ENCODE data around the gene SUN3. TPM values are rescaled to one million over a fixed set of nuclear protein-coding genes. Genes with fewer than 3 reads are reported as not detected.

SUN3 gene
- total RNA-seq (not detected), polyA plus RNA-seq (not detected)

- WGBS = 92% methylated on average over 6 of the region's 6 CpGs
- Histone ChIP-seq H3K4me3 (ENCODE audit: low read depth, low read length) (no peak within 1 kb of the TSS), H3K27ac (ENCODE audit: low read depth) (peak within 1 kb of the TSS; percentile 2), H3K36me3 (ENCODE audit: insufficient read depth) (no peaks in the 10 kb centered on the region), H3K4me1 (ENCODE audit: insufficient read depth) (no peaks in the 10 kb centered on the region)
- DNase-seq (ENCODE audit: extremely low spot score) = no peak
Observed at GRCh38 chr7:48028938-48029337, at the start of gene SUN3. TSS of gene SUN3 (minus strand) at chr7:48029107. CDS start at chr7:48028938, 169 bp downstream.

- DNase-seq (ENCODE audit: extremely low spot score) = no peak
- H3K4me1 ChIP-seq (ENCODE audit: insufficient read depth) = no peaks in the 10 kb centered on the region
- H3K27ac ChIP-seq (ENCODE audit: low read depth) = no peak overlapping the region
- no peaks in the 10 kb centered on the region for H3K36me3 ChIP-seq (ENCODE audit: insufficient read depth)
- no peak overlapping the region for H3K4me3 ChIP-seq (ENCODE audit: low read depth, low read length)
- WGBS = 81% methylated on average over 2 of the region's 2 CpGs
Observed at GRCh38 chr7:48078470-48078869, 49.6 kb upstream of the SUN3 start.

GRCh38 chr7:48077423-48077822 lies 48.5 kb upstream of the SUN3 start:
- Histone ChIP-seq H3K36me3 (ENCODE audit: insufficient read depth) (no peaks in the 10 kb centered on the region), H3K4me3 (ENCODE audit: low read depth, low read length) (no peak overlapping the region), H3K4me1 (ENCODE audit: insufficient read depth) (no peaks in the 10 kb centered on the region), H3K27ac (ENCODE audit: low read depth) (no peak overlapping the region)
- no peak for DNase-seq (ENCODE audit: extremely low spot score)
- 70% methylated on average over 1 of the region's 1 CpG for WGBS

- no peaks in the 10 kb centered on the region for H3K36me3 ChIP-seq (ENCODE audit: insufficient read depth)
- no peak for DNase-seq (ENCODE audit: extremely low spot score)
Observed at GRCh38 chr7:48074204-48074654, 45.3 kb upstream of the SUN3 start.

GRCh38 chr7:48067475-48067874 lies 38.6 kb upstream of the SUN3 start:
- H3K4me1 ChIP-seq (ENCODE audit: insufficient read depth) = no peaks in the 10 kb centered on the region
- 91% methylated on average over 2 of the region's 2 CpGs for WGBS

More at GRCh38 chr7:48074204-48074654, 45.3 kb upstream of the SUN3 start:
- H3K4me1 ChIP-seq (ENCODE audit: insufficient read depth) = no peaks in the 10 kb centered on the region
- no peak overlapping the region for H3K4me3 ChIP-seq (ENCODE audit: low read depth, low read length)
- H3K27ac ChIP-seq (ENCODE audit: low read depth) = no peak overlapping the region

GRCh38 chr7:48063985-48064384 lies 35.1 kb upstream of the SUN3 start:
- WGBS = 84% methylated on average over 1 of the region's 1 CpG
- H3K4me3 ChIP-seq (ENCODE audit: low read depth, low read length) = no peak overlapping the region
- H3K4me1 ChIP-seq (ENCODE audit: insufficient read depth) = no peaks in the 10 kb centered on the region
- no peaks in the 10 kb centered on the region for H3K36me3 ChIP-seq (ENCODE audit: insufficient read depth)
- H3K27ac ChIP-seq (ENCODE audit: low read depth) = no peak overlapping the region
- no peak for DNase-seq (ENCODE audit: extremely low spot score)

More at GRCh38 chr7:48067475-48067874, 38.6 kb upstream of the SUN3 start:
- H3K36me3 ChIP-seq (ENCODE audit: insufficient read depth) = no peaks in the 10 kb centered on the region
- no peak overlapping the region for H3K27ac ChIP-seq (ENCODE audit: low read depth)
- no peak overlapping the region for H3K4me3 ChIP-seq (ENCODE audit: low read depth, low read length)
- no peak for DNase-seq (ENCODE audit: extremely low spot score)

- 77% methylated on average over 5 of the region's 5 CpGs for WGBS
- Histone ChIP-seq H3K4me3 (ENCODE audit: low read depth, low read length) (no peak overlapping the region), H3K27ac (ENCODE audit: low read depth) (no peak overlapping the region), H3K4me1 (ENCODE audit: insufficient read depth) (no peaks in the 10 kb centered on the region), H3K36me3 (ENCODE audit: insufficient read depth) (no peaks in the 10 kb centered on the region)
- DNase-seq (ENCODE audit: extremely low spot score) = no peak
Observed at GRCh38 chr7:48059706-48060105, 30.8 kb upstream of the SUN3 start.

GRCh38 chr7:48058990-48059389 lies 30.1 kb upstream of the SUN3 start:
- H3K4me3 ChIP-seq (ENCODE audit: low read depth, low read length) = no peak overlapping the region
- no peak for DNase-seq (ENCODE audit: extremely low spot score)
- H3K4me1 ChIP-seq (ENCODE audit: insufficient read depth) = no peaks in the 10 kb centered on the region
- H3K27ac ChIP-seq (ENCODE audit: low read depth) = no peak overlapping the region
- 85% methylated on average over 2 of the region's 2 CpGs for WGBS
- H3K36me3 ChIP-seq (ENCODE audit: insufficient read depth) = no peaks in the 10 kb centered on the region

- 90% methylated on average over 2 of the region's 2 CpGs for WGBS
- Histone ChIP-seq H3K36me3 (ENCODE audit: insufficient read depth) (no peaks in the 10 kb centered on the region), H3K4me3 (ENCODE audit: low read depth, low read length) (no peak overlapping the region), H3K27ac (ENCODE audit: low read depth) (no peak overlapping the region), H3K4me1 (ENCODE audit: insufficient read depth) (no peaks in the 10 kb centered on the region)
- no peak for DNase-seq (ENCODE audit: extremely low spot score)
Observed at GRCh38 chr7:48053736-48054135, 24.8 kb upstream of the SUN3 start.

GRCh38 chr7:48052748-48053147 lies 23.8 kb upstream of the SUN3 start:
- Histone ChIP-seq H3K27ac (ENCODE audit: low read depth) (no peak overlapping the region), H3K4me3 (ENCODE audit: low read depth, low read length) (no peak overlapping the region), H3K4me1 (ENCODE audit: insufficient read depth) (no peaks in the 10 kb centered on the region), H3K36me3 (ENCODE audit: insufficient read depth) (no peaks in the 10 kb centered on the region)
- no peak for DNase-seq (ENCODE audit: extremely low spot score)
- WGBS = 70% methylated on average over 8 of the region's 8 CpGs

GRCh38 chr7:48049850-48050249 lies 20.9 kb upstream of the SUN3 start:
- WGBS = 85% methylated on average over 8 of the region's 8 CpGs
- DNase-seq (ENCODE audit: extremely low spot score) = no peak
- no peaks in the 10 kb centered on the region for H3K4me1 ChIP-seq (ENCODE audit: insufficient read depth)
- no peaks in the 10 kb centered on the region for H3K36me3 ChIP-seq (ENCODE audit: insufficient read depth)
- H3K4me3 ChIP-seq (ENCODE audit: low read depth, low read length) = no peak overlapping the region
- no peak overlapping the region for H3K27ac ChIP-seq (ENCODE audit: low read depth)

- Histone ChIP-seq H3K36me3 (ENCODE audit: insufficient read depth) (no peaks in the 10 kb centered on the region), H3K27ac (ENCODE audit: low read depth) (no peak overlapping the region), H3K4me3 (ENCODE audit: low read depth, low read length) (no peak overlapping the region), H3K4me1 (ENCODE audit: insufficient read depth) (no peaks in the 10 kb centered on the region)
- no peak for DNase-seq (ENCODE audit: extremely low spot score)
- 95% methylated on average over 8 of the region's 8 CpGs for WGBS
Observed at GRCh38 chr7:48048113-48048512, 19.2 kb upstream of the SUN3 start.

GRCh38 chr7:48046458-48046857 lies 17.6 kb upstream of the SUN3 start:
- no peak overlapping the region for H3K4me3 ChIP-seq (ENCODE audit: low read depth, low read length)
- H3K4me1 ChIP-seq (ENCODE audit: insufficient read depth) = no peaks in the 10 kb centered on the region
- 58% methylated on average over 14 of the region's 14 CpGs for WGBS
- DNase-seq (ENCODE audit: extremely low spot score) = no peak
- H3K36me3 ChIP-seq (ENCODE audit: insufficient read depth) = no peaks in the 10 kb centered on the region
- H3K27ac ChIP-seq (ENCODE audit: low read depth) = no peak overlapping the region

- Histone ChIP-seq H3K4me1 (ENCODE audit: insufficient read depth) (no peaks in the 10 kb centered on the region), H3K27ac (ENCODE audit: low read depth) (no peak overlapping the region), H3K4me3 (ENCODE audit: low read depth, low read length) (no peak overlapping the region), H3K36me3 (ENCODE audit: insufficient read depth) (no peaks in the 10 kb centered on the region)
- DNase-seq (ENCODE audit: extremely low spot score) = no peak
- WGBS = 77% methylated on average over 9 of the region's 9 CpGs
Observed at GRCh38 chr7:48045195-48045765, 16.4 kb upstream of the SUN3 start.

- no peak overlapping the region for H3K27ac ChIP-seq (ENCODE audit: low read depth)
- WGBS = 67% methylated on average over 3 of the region's 3 CpGs
- H3K4me3 ChIP-seq (ENCODE audit: low read depth, low read length) = no peak overlapping the region
Observed at GRCh38 chr7:48042636-48043035, 13.7 kb upstream of the SUN3 start.

More at GRCh38 chr7:48042636-48043035, 13.7 kb upstream of the SUN3 start:
- Histone ChIP-seq H3K36me3 (ENCODE audit: insufficient read depth) (no peaks in the 10 kb centered on the region), H3K4me1 (ENCODE audit: insufficient read depth) (no peaks in the 10 kb centered on the region)
- no peak for DNase-seq (ENCODE audit: extremely low spot score)

Data from urinary bladder (tissue), 4 donors.